Measurements from ENCODE around the gene B4GALT3. TPM values are rescaled to one million over a fixed set of nuclear protein-coding genes. Genes with fewer than 3 reads are reported as not detected.
"Not testable (repeated sequence)": the region's sequence is repeated elsewhere in the genome, so short reads cannot be mapped to it uniquely, and the experiment has no call there.

The B4GALT3 gene
- 31.3 and 36.9 TPM in 2 replicates for total RNA-seq
- polyA plus RNA-seq = 44.7 and 54.7 TPM in 2 replicates

GRCh38 chr1:161177112-161177935 lies at the start of gene B4GALT3:
B4GALT3 (minus strand) TSS chr1:161177507; CDS start chr1:161176060, 1,447 bp downstream.
- H3K27me3 ChIP-seq = no peaks in the 10 kb centered on the region
- H3K4me3 ChIP-seq = peak within 1 kb of the TSS; percentile 61
- no peaks in the 10 kb centered on the region for H3K4me1 ChIP-seq (ENCODE audit: low read depth)
- peak; percentile 84 to 92 for DNase-seq (ENCODE audit: low read depth in 1 of 2, low spot score in 1 of 2)
- peaks cover 21% of the 10 kb centered on the region for H3K36me3 ChIP-seq
- H3K9me3 ChIP-seq (ENCODE audit: low read depth) = no peaks in the 10 kb centered on the region
- H3K27ac ChIP-seq = peak within 1 kb of the TSS; percentile 44
- TF ChIP-seq CTCF (IDR thresholded peaks at IDR 0.05; ENCODE audit: low read depth, low read length) = no peak

GRCh38 chr1:161226759-161227158 lies 49.5 kb upstream of the B4GALT3 start:
- Histone ChIP-seq H3K9me3 (ENCODE audit: low read depth) (no peaks in the 10 kb centered on the region), H3K27me3 (no peaks in the 10 kb centered on the region), H3K27ac (no peak overlapping the region), H3K4me3 (peak overlapping the region; percentile 86), H3K36me3 (no peaks in the 10 kb centered on the region), H3K4me1 (ENCODE audit: low read depth) (peaks cover 8% of the 10 kb centered on the region)
- no peak for TF ChIP-seq CTCF (IDR thresholded peaks at IDR 0.05; ENCODE audit: low read depth, low read length)
- DNase-seq (ENCODE audit: low read depth in 1 of 2, low spot score in 1 of 2) = no peak

GRCh38 chr1:161226320-161226711 lies 49.0 kb upstream of the B4GALT3 start:
- Histone ChIP-seq H3K9me3 (ENCODE audit: low read depth) (no peaks in the 10 kb centered on the region), H3K4me3 (peak overlapping the region; percentile 86), H3K27ac (no peak overlapping the region), H3K27me3 (no peaks in the 10 kb centered on the region), H3K36me3 (no peaks in the 10 kb centered on the region), H3K4me1 (ENCODE audit: low read depth) (peaks cover 8% of the 10 kb centered on the region)
- no peak for DNase-seq (ENCODE audit: low read depth in 1 of 2, low spot score in 1 of 2)
- no peak for TF ChIP-seq CTCF (IDR thresholded peaks at IDR 0.05; ENCODE audit: low read depth, low read length)

- peak within 1 kb of the TSS; percentile 86 for H3K4me3 ChIP-seq
- DNase-seq (ENCODE audit: low read depth in 1 of 2, low spot score in 1 of 2) = peak; percentile 97 to 100
- TF ChIP-seq CTCF (IDR thresholded peaks at IDR 0.05; ENCODE audit: low read depth, low read length) = peak; percentile 76
- no peaks in the 10 kb centered on the region for H3K27me3 ChIP-seq
- H3K27ac ChIP-seq = peak within 1 kb of the TSS; percentile 73
- H3K4me1 ChIP-seq (ENCODE audit: low read depth) = peaks cover 8% of the 10 kb centered on the region
- H3K9me3 ChIP-seq (ENCODE audit: low read depth) = no peaks in the 10 kb centered on the region
- H3K36me3 ChIP-seq = no peaks in the 10 kb centered on the region
Measured at GRCh38 chr1:161225534-161226319, 48.4 kb upstream of the B4GALT3 start, which contains the start of gene TOMM40L. TOMM40L (plus strand) TSS chr1:161226060; CDS start chr1:161226490, 430 bp downstream.

GRCh38 chr1:161225178-161225533 lies 47.8 kb upstream of the B4GALT3 start:
- Histone ChIP-seq H3K27me3 (no peaks in the 10 kb centered on the region), H3K4me1 (ENCODE audit: low read depth) (peaks cover 8% of the 10 kb centered on the region), H3K36me3 (no peaks in the 10 kb centered on the region), H3K9me3 (ENCODE audit: low read depth) (no peaks in the 10 kb centered on the region), H3K27ac (peak overlapping the region; percentile 73), H3K4me3 (no peak overlapping the region)
- no peak for TF ChIP-seq CTCF (IDR thresholded peaks at IDR 0.05; ENCODE audit: low read depth, low read length)
- no peak for DNase-seq (ENCODE audit: low read depth in 1 of 2, low spot score in 1 of 2)

GRCh38 chr1:161224695-161225087 lies 47.4 kb upstream of the B4GALT3 start:
- not testable (repeated sequence) for H3K36me3 ChIP-seq

More at GRCh38 chr1:161224695-161225087, 47.4 kb upstream of the B4GALT3 start:
- not testable (repeated sequence) for H3K27me3 ChIP-seq; H3K27ac ChIP-seq; H3K4me1 ChIP-seq (ENCODE audit: low read depth); H3K9me3 ChIP-seq (ENCODE audit: low read depth); DNase-seq (ENCODE audit: low read depth in 1 of 2, low spot score in 1 of 2); H3K4me3 ChIP-seq
